Pons (tissue), 1 donor: ENCODE results near the gene HIPK2.

Experiments used
- DNase-seq: peaks from one replicate; pipeline ENCODE4 v3.0.0-alpha.2; 2016; ENCODE audit warnings: low spot score

The HIPK2 gene

DNA sequence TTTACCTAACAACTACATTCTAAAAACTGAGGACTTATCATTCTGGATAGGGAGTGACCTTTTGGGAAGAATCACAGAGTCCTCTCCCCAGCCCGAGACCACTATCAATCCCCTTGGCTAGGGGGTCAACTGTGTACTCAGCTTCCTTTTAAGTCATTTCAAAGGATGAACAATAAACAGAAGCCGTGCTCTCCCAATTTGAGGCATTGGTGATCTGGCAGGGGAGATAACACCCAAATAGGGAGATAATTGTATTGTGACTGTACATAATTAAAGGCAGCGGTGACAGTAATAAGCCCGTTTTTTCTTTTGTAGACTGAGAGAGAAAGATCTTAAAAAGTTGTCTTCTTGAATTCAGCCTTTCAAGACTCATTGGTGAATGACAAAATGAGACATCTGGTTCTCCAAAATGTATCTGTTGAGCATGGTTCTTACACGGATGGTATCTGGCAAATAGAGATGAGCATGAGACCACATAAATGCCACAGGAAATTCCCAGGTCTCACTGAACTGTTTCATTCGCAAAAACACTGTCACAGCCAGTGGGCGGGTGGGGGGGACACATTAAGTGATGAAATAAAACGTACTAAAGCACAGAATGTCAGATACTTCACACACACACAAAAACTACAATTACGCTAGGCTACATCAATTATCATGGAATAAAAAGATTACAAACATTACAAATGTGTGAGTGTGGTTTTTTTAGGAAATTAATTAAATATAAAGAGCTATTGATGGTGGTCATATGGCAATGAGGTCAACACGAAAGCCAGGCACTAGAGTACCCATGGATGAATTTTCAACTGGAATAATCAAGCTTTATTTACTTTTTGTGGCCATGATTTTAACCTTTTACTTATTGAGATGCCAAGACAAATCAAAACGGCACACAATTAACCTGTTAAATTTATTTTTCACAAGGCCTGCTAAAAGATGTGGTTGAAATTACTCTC lies 108.4 kb downstream of the HIPK2 start:
- peak; percentile 81 for DNase-seq

GRCh38 chr7:139667377-139667776 lies 110.4 kb downstream of the HIPK2 start:
- DNase-seq: no peak

- no peak for DNase-seq
Observed at GRCh38 chr7:139666501-139666900, 111.3 kb downstream of the HIPK2 start.

DNA sequence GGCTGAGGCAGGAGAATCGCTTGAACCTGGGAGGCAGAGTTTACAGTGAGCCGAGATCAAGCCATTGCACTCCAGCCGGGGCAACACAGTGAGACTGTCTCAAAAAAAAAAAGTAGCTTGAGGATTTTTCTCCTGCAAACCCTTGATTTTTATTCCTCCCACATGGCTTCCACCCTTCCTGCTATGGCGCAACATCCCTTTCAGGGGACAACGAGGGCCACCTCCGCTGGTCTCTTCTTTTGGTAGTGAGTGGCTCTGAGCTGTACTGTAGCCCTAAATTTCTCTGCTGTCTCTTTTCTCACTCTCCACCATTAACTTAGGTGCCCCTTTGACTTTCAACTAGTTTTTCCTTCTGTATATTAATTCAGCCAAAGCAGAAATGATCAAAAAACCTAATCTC lies 113.4 kb downstream of the HIPK2 start:
- no peak for DNase-seq

DNA sequence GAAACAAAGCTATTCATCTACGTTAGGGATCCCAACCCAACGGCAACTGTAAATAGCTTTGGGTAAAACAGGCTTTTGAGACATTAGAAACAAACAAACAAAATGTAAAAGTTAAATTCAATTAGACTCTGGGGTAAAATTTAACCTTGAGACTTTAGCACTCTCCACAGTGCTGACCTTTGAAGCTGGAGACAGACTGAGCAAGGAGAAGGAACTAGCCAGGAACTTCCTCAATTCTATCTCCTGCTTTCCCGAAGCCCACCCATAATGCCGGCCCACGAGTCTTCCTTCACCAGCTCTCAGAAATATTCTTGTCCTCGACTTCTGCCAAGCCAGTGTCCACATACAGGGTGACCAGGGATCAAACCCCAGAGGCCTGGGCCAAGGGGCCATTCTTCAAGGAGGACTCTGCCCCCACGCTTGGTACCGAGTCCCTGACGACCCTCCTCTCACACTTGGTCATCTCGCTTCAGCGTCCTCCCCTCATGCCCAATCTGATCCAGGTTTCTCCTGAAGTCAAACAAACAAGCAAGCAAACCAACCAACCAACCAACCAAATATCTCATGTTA lies 114.1 kb downstream of the HIPK2 start:
- DNase-seq: no peak

- no peak for DNase-seq
Observed at GRCh38 chr7:139661903-139662302, 115.9 kb downstream of the HIPK2 start.

DNA sequence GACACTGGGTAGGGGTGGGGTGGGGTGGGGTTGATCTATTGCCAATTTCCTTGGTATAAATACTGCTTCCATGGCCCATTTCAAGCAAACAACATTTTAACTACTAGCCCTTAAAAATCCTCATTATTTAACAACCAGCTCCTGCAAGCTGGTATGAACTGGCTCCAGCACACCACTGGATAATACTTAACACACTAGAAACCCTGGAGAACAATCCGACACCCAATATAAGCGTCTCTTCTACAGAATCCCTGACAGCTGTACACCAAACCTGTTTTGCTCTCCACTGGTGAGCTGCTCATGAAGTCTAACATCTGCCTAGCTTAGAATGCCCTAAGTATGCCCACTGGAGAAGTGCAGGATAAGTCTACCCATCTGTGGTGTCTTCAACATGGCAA lies 116.8 kb downstream of the HIPK2 start:
- DNase-seq: no peak

DNA sequence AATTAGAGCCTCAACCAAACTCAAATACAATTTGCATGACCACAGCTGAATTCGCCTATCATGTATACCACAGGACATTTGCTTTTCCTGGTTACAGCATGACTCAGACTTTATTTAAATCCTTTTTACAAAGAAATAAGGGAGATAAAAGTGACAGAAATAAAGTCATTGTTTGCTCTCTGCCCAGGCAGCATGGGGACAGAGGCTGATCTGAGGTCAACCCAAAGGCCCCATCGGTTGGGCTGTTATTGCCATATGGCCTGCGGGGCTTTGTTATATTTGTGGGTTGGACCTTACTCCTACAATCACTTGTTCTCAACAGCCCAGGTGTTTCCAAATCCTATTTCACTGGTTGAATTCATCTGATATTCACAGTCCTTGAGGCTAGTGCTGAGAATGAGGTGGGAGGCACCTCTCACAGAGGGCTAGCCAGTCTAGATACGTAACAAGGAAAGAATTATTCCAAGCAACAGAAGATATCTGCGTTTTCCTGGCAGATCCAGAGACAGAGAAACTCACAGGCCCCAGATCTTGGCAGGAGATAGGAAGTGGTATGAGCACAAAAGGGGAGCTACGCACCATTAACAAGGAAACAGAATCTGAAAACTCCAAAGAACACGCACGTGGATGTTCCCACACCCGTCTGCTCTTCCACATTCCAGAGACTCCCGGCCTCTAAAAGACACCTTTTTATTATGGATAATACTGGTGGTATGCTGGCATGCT lies 117.3 kb downstream of the HIPK2 start:
- DNase-seq: no peak

GRCh38 chr7:139659922-139660316 lies 117.9 kb downstream of the HIPK2 start:
- DNase-seq: no peak

GRCh38 chr7:139658908-139659675 lies 118.7 kb downstream of the HIPK2 start:
- DNase-seq: peak; percentile 88

DNA sequence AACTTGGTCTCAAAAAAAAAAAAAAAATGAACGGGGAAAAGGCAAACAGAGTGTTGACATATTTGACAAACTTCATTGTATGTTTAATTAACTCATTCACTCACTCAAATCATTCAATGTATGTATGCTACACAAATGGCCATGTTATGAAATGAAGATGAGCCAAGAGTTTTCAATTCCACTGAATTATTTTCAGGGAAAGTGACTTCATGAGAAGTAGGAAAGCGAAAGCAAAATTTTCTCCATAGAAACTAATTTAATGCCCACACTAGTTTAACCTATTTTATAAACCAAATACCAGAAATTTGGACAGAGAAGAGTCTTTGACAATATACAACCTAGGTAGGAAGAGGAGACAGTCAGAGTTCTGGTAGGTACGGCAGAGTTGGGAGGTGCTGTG lies 119.5 kb downstream of the HIPK2 start:
- DNase-seq: no peak

GRCh38 chr7:139657725-139658124 lies 120.1 kb downstream of the HIPK2 start:
- no peak for DNase-seq

DNA sequence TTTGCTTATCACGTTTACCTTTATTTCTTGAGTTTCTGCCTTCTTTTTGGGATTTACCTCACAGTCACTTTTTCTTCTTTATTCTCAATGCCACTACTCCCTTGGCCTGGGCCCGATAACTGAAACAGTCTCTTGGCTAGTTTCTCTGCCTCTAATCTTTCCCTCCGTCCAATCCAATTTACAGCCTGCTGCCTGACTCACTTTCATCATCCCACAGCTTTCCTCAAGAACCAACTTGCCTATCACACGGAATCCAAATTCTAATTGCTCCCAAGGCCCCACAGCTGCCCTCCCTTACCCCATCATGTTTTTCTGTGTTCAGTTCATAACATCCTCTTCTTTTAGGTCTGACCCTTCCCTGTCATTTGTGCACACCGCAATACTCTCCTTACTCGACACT lies 121.4 kb downstream of the HIPK2 start:
- no peak for DNase-seq

DNA sequence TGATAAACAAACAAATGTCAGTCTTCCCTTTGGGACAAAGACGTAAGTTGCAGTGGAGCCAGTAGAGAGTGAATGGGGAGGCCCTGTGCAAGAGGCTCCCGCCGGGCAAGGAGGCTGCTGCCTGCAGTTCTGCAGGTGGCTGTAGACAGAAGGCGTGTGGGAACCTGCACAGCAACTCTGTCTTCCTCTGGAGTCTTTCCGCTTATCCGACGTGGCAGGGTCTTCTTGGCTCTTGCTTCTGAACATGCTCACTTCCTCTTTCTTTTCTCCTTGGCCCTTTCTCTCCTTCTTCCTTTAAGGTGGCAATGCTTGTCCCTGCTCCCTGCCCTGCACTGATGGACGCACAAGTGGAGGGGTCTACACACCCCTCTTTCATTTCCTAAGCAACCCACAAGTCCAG lies 122.5 kb downstream of the HIPK2 start:
- DNase-seq: no peak

GRCh38 chr7:139654276-139655181 lies 123.3 kb downstream of the HIPK2 start:
- DNase-seq: no peak

GRCh38 chr7:139651914-139652313 lies 125.9 kb downstream of the HIPK2 start:
- no peak for DNase-seq

DNA sequence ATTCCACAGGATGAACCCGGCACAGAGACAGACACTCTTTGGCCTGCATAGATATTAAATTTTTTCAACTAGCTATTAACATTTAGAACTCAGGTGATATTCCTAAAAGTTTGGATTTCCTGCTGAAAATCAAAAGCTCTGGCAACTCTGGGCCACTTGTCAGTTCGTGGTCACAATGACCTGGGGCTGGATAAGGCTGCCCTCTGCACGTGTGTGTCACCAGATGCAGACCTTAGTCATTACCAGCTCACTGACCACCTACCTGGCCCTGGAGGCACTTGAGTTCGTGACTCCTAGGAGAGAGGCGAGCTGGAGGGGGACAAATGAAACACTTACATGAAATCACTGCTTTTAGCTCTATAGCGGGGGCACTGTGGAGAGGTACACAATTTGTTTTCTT lies 126.5 kb downstream of the HIPK2 start:
- no peak for DNase-seq

- no peak for DNase-seq
Observed at GRCh38 chr7:139650429-139651100, 127.2 kb downstream of the HIPK2 start.

DNA sequence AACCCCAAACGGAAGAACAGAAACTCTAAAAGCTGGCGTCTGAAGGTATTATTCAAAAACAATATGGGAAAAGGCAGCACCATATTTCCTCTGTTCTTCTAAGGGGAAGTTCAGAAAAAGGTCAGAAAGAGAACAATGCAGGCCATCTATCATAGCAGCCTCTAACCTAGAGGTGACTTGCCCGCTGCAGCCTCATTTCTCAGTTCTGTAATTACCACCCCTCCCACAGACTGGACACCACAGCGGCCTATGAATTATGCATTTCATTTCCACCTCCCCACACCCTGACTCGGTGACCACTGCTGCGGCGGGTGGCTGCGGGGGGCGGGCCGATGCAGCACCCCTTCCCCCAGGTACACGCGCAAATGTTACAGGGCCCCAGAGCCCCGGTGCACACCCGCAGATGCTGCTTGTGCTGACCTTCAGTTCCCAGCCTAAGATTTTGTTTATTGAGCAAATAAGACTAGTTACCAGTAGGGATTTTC lies 128.8 kb downstream of the HIPK2 start:
- no peak for DNase-seq

DNA sequence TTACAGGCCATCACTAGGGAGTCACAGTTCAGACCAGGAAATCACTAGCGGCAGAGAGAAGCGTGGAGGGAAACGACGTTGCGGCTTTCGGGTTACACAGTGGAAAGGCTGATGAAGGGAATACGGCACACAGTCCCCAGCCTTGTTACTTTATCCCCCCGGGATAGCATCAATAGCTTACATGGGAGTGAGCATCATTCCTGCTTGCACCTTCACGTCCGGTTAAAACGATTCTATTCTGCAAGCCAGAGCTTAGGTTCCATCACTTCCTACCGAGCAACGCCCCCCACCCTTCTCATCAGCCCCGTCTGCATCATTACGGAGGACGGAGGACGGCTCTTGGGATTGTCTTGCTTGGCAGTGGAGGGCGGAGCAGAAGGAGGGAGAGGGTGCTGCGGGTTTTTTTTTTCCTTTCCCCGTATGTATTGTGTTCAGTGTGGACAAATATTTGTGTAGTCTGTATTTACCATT lies 129.4 kb downstream of the HIPK2 start:
- DNase-seq: no peak
